ENCODE measurements around the gene GXYLT2. TPM values are rescaled to one million over a fixed set of nuclear protein-coding genes. Genes with fewer than 3 reads are reported as not detected.

Gene GXYLT2
- polyA plus RNA-seq, 4 donors = 12.0 to 14.1 (median 12.8) TPM

GRCh38 chr3:72969766-72970165 lies 81.9 kb downstream of the GXYLT2 start:
- no peak for DNase-seq (ENCODE audit: low read depth in 4 of 4, low spot score in 2 of 4)

GRCh38 chr3:72970942-72971341 lies 83.1 kb downstream of the GXYLT2 start:
- DNase-seq (ENCODE audit: low read depth in 4 of 4, low spot score in 2 of 4) = no peak

GRCh38 chr3:72972706-72973030 lies 84.8 kb downstream of the GXYLT2 start:
- no peak for DNase-seq (ENCODE audit: low read depth in 4 of 4, low spot score in 2 of 4)

- DNase-seq (ENCODE audit: low read depth in 4 of 4, low spot score in 2 of 4) = no peak
Measured at GRCh38 chr3:72973031-72973723, 85.3 kb downstream of the GXYLT2 start.

- DNase-seq (ENCODE audit: low read depth in 4 of 4, low spot score in 2 of 4) = no peak
Measured at GRCh38 chr3:72973786-72974185, 85.9 kb downstream of the GXYLT2 start.

GRCh38 chr3:72974956-72975355 lies 87.1 kb downstream of the GXYLT2 start:
- DNase-seq (ENCODE audit: low read depth in 4 of 4, low spot score in 2 of 4) = no peak

GRCh38 chr3:72976281-72976741 lies 88.5 kb downstream of the GXYLT2 start:
- no peak for DNase-seq (ENCODE audit: low read depth in 4 of 4, low spot score in 2 of 4)

GRCh38 chr3:72977060-72977808 lies 89.4 kb downstream of the GXYLT2 start:
- DNase-seq (ENCODE audit: low read depth in 4 of 4, low spot score in 2 of 4) = no peak

- no peak for DNase-seq (ENCODE audit: low read depth in 4 of 4, low spot score in 2 of 4)
Measured at GRCh38 chr3:72982609-72983366, 94.9 kb downstream of the GXYLT2 start.

GRCh38 chr3:72985576-72985975 lies 97.7 kb downstream of the GXYLT2 start:
- no peak for DNase-seq (ENCODE audit: low read depth in 4 of 4, low spot score in 2 of 4)

GRCh38 chr3:72990701-72991395 lies 103.0 kb downstream of the GXYLT2 start:
- DNase-seq (ENCODE audit: low read depth in 4 of 4, low spot score in 2 of 4) = no peak

- no peak for DNase-seq (ENCODE audit: low read depth in 4 of 4, low spot score in 2 of 4)
Measured at GRCh38 chr3:72991522-72991921, 103.7 kb downstream of the GXYLT2 start.

GRCh38 chr3:72993391-72993790 lies 105.5 kb downstream of the GXYLT2 start:
- DNase-seq (ENCODE audit: low read depth in 4 of 4, low spot score in 2 of 4) = no peak

- DNase-seq (ENCODE audit: low read depth in 4 of 4, low spot score in 2 of 4) = no peak
Measured at GRCh38 chr3:72995337-72995736, 107.5 kb downstream of the GXYLT2 start.

GRCh38 chr3:72996121-72996472 lies 108.3 kb downstream of the GXYLT2 start:
- no peak for DNase-seq (ENCODE audit: low read depth in 4 of 4, low spot score in 2 of 4)

- peak; percentile 58 to 81 (median 75) for DNase-seq (ENCODE audit: low read depth in 4 of 4, low spot score in 2 of 4)
Measured at GRCh38 chr3:72996473-72997333, 108.9 kb downstream of the GXYLT2 start, which contains the start of gene PPP4R2. Gene PPP4R2, plus strand, starts transcription at chr3:72996811. Its CDS starts 227 bp downstream, at chr3:72997038.

GRCh38 chr3:72997421-72997961 lies 109.6 kb downstream of the GXYLT2 start:
- peak; percentile 44 to 65 (median 61) for DNase-seq (ENCODE audit: low read depth in 4 of 4, low spot score in 2 of 4)

- DNase-seq (ENCODE audit: low read depth in 4 of 4, low spot score in 2 of 4) = peak in 2 of 4 donors; percentile 10 to 19
Measured at GRCh38 chr3:72998466-72998865, 110.6 kb downstream of the GXYLT2 start.

GRCh38 chr3:72999951-73000350 lies 112.1 kb downstream of the GXYLT2 start:
- no peak for DNase-seq (ENCODE audit: low read depth in 4 of 4, low spot score in 2 of 4)

Data from left renal cortex interstitium (tissue), 4 donors.